ENCODE measurements around the gene NIPAL1.
A peak's percentile ranks its signal among the peaks of the same experiment; 100 is the strongest.
"Not testable (repeated sequence)": the region's sequence is repeated elsewhere in the genome, so short reads cannot be mapped to it uniquely, and the experiment has no call there.

Gene NIPAL1

DNA sequence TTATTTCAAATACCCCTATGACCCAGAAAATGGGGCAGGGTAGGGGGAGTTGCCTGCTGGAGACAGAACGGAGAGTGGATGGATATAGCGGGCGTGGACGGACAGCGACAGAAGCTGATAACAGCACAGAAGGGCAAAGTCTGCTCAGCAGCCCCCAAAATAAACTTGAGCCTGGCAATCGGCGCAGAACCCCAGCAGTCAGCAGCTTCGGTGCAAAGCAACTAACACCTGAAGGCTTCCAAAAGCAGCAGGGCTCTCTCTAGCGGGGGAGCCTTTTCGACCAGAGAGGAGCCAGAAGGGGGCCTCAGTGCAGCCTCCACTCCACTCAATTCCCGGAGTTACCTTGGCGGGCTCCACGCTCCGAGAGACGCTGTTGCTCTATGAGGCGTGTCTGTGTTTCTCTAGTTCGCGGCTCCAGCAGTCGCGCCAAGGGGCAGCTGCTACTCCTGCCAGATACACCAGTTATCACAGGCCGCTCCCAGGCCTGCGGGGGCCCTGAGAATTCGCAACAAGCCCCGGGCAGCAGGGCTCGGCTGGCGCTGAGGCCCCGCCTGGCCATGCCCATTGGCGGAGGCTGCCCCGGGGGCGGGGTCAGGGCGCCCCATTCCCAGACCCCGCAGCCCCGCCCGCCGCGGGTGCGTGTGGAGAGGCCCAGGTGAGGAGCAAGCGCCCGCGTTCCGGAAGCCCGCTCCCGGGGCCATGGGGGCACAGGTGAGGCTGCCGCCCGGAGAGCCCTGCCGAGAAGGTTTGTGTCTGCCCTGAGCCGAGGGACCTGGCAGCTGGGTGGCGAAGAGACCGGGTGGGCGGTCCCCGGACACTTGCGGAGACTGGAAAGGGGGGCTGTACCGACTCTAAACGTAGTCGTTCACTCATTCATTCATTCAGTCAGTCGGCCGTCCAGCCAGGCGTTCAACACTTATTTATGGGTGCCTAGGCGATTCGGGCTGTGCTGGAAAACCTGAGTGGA, at the start of gene NIPAL1, which contains the start of gene CNGA1:
Gene NIPAL1, plus strand, starts transcription at position 632 of the 967 bp plus-strand sequence. Its CDS starts 68 bp downstream, at position 700.
Gene CNGA1, minus strand, starts transcription at position 541 of the 967 bp plus-strand sequence. CDS start 63,992 bp downstream, outside the sequence.
- peak; percentile 47 for DNase-seq (ENCODE audit: low spot score)

DNA sequence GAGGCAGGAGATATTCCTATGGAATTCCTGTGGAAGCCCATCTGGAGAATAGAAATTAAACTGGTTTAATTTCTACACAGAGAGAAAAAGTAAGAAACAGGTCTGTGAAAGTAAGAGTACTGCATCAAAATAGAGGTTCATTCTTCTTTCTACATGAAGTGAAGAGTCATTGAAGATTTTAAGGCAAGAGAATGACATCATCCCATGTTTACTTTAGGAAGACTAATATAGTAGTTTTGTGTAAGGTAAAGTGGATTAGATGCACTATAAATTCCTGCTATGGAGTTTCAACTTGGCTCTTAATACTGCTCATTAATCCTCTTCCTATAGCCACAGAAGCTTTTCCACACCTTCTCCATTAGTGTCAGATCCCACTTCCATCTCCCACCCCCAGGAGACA, 47.7 kb upstream of the NIPAL1 start:
- no peak for DNase-seq (ENCODE audit: low spot score)

DNA sequence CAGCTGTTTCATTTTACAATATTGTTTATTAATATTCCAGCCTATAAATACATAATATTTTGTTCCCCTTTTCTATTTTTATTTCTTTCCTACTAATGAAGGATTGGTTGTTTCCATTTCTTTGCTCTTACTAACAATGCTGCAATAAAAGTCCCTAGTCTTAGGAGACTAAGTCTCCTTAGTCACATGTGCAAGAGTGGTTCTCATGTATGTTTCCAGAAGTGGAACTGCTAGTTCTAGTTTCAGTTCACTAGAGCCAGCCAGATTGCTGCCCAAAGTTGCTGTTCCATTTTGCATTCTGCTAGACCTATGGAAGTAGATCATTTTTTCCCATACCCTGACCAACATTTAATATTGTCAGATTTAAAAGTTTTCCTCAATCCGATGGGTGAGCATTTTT, 44.4 kb upstream of the NIPAL1 start:
- peak; percentile 52 for DNase-seq (ENCODE audit: low spot score)

DNA sequence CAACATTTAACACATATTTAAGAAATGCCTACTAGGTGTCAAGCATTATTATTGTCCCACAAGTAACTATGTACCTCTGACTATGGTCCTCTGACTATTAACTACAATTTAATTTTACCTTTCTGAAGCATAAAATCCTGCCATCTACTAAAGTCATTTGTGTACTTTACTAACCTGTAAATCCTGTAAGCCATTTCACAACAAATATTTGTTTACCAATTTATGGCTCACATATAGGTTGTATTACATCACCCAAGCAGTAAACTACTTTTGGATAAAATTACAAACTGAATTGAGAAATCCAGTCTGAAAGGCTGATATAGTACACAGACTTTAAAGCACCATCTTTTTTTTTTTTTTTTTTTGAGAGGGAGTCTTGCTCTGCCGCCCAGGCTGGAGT, 43.9 kb upstream of the NIPAL1 start:
- no peak for DNase-seq (ENCODE audit: low spot score)

DNA sequence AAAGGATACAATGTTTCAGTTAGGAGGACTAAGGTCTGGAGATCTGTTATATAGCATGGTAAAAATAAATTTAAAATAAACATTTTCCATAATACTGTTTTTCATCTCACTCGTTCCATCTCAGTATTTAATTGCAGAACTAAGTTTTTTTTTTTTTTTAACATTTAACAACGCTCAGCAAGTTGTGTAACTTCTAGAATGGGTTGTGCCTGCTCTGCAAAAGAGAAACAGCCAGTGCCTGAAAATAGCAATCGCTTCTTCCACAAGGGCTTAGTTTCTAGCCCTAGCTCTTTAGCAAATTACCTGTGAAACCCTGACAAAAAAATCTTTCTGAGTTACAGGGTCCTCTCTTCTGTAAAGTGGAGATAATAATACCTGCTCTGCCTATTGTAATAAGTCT, 42.0 kb upstream of the NIPAL1 start:
- peak; percentile 29 for DNase-seq (ENCODE audit: low spot score)

DNA sequence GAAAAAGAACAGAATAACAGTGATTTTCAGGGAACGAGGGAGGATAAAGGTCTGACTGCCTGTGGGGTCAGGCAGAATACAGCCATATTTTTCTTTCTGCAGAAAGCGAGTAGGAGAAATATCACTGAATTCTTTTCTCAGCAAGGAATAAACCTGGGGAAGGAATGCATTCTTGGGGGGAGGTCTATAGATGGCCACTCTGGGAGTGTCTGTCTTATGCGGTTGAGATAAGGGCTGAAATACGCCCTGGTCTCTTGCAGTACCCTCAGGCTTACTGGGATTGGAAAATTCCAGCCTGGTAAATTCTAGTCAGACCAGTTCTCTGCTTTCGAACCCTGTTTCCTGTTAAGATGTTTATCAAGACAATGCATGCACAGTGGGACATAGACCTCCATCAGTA, 26.4 kb upstream of the NIPAL1 start:
- no peak for DNase-seq (ENCODE audit: low spot score)

DNA sequence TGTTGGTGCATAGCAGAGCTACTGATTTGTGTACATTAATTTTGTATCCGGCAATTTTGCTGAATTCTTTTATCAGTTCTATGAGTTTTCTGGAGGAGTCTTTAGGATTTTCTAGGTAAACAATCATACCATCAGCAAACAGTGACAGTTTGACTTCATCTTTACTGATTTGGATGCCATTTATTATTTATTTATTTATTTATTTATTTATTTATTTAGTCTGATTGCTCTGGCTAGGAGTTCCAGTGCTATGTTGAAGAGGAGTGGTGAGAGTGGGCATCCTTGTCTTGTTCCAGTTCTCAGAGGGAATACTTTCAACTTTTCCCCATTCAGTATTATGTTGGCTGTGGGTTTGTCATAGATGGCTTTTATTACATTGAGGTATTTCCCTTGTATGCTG, 24.1 kb upstream of the NIPAL1 start:
- DNase-seq (ENCODE audit: low spot score): not testable (repeated sequence)

DNA sequence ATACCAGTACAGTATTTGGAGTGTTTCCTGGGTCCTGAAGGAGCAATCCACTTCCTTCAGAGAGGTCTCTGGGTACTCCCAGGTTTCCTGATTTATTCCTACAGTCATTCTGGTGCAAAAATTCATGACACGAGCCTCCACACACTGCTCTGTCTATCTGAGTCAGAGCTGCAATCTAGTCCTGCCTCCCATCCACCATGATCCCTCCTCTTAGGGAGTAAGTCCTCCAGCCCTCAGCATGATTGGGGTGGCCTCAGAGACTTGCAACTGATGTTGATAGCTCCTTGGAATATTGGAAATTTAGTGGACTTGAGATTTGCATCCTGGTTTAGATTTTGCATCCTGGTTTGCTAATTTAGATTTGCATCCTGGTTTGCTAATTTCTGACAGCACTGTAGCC, 20.6 kb upstream of the NIPAL1 start:
- no peak for DNase-seq (ENCODE audit: low spot score)

DNA sequence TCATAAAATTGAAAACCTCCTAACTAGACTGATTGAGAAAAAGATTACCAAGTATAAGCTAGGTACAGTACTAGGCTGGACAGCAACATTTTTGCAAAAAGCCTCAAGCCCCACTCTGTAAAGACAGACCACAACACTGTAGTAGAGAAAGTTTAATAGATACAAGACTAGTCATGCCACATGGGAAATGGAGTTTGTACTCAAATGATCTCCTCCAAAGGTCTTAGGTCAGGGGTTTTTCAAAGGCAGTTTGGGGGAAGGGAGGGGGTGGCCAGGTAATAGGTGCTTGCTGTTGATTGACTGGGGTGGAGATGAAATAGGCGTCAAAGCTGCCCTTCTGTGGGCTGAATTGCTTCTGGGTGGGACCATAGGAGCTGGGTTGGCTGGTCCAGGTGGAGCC, 14.3 kb upstream of the NIPAL1 start:
- DNase-seq (ENCODE audit: low spot score): no peak

DNA sequence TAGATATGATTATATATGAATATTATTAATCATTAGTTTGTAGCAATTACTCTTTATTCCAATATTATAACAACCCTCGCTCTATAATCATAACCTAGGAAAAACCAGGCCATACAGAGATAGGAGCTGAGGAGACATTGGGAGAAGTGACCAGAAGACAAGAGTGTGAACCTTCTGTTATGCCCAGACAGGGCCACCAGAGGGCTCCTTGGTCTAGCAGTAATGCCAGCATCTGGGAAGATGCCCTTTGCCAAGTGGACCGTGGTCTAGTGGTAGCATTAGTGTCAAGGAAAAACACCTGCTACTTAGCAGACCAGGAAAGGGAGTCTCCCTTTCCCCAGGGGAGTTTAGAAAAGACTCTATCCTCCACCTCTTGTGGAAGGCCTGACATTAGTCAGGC, 13.0 kb upstream of the NIPAL1 start:
- DNase-seq (ENCODE audit: low spot score): not testable (repeated sequence)

DNA sequence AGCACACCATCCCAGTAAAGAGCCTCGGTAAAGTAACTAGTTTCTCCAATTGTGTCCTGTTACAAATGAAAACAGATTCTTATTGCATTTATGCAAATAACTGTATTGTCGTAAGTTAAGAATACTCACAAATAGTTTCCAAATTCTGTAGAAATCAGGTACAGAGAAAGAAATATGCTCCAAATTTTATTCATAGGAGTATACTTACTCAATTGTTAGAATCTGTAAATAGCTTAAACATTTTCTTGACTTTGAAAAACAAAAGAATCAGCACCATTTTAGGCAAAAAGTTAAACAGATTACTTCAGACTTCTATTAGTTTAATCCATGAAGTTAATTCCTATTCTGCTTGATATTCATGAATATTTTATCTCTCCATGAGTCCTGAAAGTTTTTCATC, 10.8 kb upstream of the NIPAL1 start:
- no peak for DNase-seq (ENCODE audit: low spot score)

DNA sequence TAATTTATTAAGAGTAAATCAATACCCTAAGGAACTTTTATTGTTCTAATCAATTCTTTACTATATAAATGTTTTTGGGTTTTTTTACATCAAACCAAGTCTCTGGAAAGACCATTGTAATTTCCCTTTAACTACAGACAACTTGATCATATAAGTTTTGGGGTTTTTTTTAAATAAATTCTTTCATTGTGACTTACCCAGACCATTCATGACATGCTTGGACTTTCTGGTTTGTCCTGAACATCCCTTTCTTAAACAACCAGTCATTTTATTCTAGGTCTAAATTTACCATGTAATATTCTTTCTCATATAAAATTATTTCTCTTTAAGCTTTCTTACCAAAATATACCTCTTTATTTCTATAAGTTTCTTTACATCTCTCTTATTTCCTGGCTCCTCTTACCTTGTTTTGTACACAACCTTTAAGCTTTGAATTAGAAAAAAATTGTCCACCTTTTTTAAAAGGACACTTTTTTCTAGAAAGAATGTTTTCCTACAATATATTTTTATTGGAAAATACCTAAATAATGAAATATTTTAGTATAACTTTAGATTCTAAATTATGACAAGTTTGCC, 8.5 kb upstream of the NIPAL1 start:
- no peak for DNase-seq (ENCODE audit: low spot score)

DNA sequence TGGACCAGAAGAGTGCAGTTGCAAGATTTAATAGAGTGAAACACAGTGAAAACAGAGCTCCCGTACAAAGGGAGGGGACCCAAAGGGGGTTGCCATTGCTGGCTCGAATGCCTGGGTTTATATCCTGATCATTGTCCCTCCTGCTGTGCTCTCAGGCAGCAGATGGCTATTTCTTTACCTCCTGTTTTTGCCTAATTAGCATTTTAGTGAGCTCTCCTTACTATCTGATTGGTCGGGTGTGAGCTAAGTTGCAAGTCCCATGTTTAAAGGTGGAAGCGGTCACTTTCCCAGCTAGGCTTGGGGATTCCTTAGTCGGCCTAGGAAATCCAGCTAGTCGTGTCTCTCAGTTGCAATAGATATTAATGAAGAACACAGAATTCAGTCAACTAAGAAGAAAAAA, 5.7 kb upstream of the NIPAL1 start:
- DNase-seq (ENCODE audit: low spot score): not testable (repeated sequence)

DNA sequence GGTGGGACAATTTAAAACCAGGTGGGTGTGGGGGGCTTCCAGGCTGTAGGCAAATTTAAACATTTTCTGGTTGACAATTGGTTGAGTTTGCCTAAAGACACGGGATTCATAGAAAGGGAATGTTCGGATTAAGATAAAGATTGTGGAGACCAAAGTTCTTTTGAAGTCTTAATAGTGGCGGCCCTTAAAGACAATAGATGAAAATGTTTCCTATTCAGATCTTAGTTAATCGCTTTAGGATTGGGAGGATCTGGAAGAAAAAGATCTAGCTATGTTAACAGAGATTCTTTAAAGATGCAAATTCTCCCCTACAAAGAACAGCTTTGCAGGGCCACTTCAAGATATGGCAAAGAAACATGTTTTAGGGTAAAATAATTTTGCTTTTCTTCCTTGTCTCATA, 4.8 kb upstream of the NIPAL1 start:
- no peak for DNase-seq (ENCODE audit: low spot score)

DNA sequence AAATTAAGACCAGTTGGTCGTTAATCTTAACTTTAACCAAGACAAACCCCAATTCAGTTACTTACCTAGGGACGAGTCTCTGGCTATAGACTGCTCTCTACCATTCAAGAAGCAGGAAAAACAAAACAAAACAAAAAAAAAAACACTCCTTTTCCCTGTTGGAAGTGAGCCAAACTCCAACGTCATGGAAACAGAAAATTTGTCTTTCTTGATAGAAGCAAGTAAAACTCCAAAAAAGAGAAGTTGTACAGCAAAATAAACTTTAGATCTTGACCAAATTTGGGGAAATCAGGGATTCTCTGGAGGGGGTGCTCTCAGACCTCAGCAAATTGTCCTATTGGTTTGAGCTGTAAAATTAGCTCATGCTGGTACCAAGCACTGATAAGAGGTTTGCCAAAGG, 3.7 kb upstream of the NIPAL1 start:
- DNase-seq (ENCODE audit: low spot score): no peak

DNA sequence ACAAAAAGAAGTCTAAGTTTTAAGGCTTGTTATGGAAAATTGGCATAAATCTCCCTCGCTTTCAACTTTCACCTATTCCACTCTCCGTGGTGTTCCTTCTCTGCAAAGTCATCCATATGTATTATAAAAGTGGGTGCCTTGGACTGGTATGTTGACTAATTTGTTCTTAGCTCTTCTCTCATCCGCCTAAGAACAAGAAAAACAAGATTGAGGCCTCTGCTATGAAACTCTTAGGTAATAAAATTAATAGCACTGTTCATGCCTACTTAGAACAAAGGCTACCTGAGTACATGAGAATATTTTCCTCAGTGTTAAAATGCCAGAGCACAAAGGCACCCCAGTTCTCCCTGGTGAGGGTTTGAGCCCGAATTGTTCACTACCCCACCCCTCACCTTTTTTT, 1.4 kb upstream of the NIPAL1 start:
- no peak for DNase-seq (ENCODE audit: low spot score)

DNA sequence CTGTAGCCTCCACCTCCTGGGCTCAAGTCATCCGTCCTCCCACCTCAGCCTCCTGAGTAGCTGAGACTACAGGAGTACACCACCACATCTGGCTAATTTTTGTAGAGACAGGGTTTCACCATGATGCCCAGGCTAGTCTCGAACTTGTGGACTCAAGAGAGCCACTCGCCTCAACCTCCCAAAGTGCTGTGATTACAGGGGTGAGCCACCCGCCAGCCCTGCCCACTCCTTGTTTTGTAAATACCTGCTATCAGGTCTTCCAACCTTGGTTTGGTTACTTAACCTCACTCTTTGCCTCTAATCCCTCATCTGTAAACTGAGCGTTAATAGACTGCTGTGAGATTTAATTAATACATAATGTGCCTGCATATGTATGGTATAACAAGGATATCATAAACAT, 894 bp upstream of the NIPAL1 start:
- DNase-seq (ENCODE audit: low spot score): no peak

DNA sequence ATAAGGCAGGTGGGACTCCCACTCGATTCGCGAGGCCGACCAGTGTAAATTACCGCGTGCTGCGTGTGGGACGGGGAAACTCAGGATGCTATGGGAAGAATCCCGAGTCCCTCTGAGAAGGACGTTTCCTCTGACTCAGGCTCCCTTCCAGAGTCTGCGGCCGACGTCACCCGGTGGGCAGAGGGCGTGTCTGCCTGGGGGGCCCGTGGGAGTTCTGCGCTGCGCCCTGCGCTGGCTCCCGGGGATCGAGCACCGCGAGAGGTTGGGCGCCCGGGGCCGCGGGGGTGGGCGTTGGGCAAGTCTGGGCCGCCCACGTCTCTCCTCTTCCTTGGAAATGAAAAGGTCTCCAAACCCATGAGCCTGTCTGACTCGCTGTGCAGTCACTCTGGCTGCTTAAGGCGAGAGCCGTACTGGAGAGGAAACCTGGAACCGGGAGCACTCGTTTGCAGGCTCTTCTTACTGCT, 568 bp downstream of the NIPAL1 start:
- DNase-seq (ENCODE audit: low spot score): no peak

DNA sequence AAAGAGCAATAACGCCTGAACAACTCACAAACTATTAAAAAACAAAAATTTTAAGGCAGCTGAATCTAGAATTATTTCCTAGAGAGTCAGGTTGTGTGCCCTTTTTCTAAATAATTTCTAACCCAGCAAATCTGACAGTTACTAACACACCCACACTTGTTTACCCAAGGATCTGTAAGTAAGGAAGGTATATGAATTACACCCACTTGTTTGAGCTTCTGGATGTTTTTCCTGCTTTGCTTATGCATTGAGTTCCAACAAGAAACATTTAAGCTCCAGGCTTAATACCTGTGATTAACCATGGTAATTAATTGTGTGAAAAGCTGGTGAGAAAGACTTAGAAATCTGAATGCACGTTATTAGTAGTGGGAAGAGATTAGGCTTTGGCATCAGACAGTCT, 1.5 kb downstream of the NIPAL1 start:
- no peak for DNase-seq (ENCODE audit: low spot score)

DNA sequence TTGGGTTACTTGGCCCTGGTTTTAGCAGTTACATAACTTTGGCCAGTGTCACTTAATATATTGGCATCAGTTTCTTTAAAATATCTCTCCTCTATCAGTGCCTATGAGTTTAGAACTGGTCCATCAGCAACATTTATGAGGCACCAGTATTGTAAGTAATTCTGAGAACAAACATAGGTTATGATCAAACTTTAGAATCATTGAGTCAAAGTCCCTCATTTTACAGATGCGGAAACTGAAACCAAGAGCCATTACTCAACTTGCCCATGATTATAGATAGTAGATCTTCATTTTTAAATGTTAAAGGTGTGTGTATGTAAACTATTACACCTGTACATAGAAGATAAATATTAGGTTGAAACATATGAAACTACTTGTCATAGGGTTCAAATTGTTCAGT, 4.5 kb downstream of the NIPAL1 start:
- no peak for DNase-seq (ENCODE audit: low spot score)

DNA sequence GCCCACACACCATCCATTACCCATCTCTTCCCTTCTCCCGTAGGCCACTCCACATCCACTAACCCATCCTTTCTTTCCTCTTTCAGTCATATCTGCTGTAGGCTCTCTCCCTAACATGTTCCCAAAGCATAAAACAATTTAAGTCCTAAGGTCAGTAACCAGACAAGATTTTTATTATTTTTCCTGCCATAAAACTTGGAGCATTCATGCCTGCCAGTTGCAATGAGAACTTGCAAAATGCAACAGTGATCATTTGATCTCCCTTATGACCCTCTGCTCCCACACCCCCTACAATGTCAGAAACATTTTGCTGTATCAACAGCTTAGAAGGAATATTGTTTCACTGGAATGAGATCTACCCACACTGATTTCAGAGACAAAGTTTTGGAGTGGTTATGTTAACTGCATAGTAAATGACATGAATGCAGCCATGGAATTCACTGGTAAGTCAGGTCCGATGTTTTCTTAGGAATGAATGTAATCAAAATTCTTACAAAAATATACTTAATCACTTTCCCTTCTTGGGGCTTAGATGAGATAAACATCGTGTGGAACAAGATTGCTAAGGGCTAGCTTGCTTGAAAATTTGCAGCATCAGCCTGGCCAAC, 5.7 kb downstream of the NIPAL1 start:
- no peak for DNase-seq (ENCODE audit: low spot score)

DNA sequence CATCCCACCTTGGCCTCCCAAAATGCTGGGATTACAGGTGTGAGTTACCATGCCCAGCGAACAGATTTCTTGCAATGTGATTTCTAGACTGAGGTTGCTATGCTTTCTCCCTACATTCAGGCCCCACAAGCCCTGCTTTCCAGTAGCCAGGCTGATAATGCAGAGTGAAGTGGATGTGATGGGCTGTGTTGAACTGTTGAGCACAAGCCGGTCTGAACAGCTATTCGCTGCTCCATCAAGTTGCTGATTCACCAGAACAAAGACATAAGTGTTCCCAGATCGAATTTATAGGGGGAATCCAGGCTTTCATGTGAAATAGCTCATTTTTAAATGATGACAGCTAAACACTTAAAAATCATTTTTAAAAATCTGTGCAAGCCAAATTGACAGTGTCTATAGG, 8.0 kb downstream of the NIPAL1 start:
- no peak for DNase-seq (ENCODE audit: low spot score)

DNA sequence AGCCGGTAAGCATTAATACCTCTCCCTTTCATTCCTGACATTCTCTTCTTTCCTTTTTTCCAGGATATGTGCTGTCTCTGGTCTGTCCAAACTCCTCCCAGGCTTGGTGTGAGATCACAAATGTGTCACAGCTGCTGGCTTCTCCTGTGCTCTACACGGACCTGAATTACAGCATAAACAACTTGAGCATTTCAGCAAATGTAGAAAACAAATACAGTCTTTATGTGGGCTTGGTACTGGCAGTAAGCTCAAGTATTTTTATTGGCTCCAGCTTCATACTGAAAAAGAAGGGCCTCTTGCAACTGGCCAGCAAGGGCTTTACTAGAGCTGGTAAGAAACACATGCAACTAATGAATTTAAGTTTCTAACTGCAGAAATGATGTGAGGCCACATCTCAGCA, 8.4 kb downstream of the NIPAL1 start:
- DNase-seq (ENCODE audit: low spot score): peak; percentile 17

Measured in Ammon's horn (tissue), 1 donor.